ENCODE measurements around the gene FARSA.

FARSA gene

DNA sequence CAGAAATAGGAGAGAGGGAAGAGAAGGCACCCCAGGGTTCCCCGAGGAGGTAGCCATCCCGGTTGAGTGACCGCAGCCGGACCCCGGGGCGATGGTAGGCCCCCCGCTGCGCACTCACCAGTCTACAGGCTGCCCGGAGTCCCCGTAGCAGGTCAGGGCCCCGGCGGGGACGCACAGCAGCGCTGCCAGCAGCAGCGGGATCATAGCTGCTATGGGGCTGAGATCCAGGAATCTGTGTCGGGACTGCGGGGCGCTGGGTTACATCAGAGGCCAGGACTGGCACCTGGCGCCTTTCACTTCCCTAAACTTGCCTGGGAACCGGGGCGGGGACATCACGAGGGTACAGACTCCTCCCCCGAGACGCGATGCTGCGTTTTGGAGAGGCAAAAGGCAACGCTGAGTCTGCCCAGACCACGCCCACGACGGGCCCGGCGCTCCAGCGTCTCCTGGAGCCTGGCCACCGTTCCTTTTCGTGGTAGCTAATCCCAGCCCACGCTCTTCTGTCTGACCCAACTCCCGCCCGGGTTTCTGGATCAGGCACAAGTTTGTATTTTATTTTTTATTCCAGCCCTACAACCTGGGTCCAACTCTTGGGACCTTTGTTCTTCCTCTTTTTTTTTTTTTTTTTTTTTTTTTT lies 52.2 kb downstream of the FARSA start, which contains the start of gene DNASE2:
TSS of gene DNASE2 (minus strand) at position 278 of the 637 bp plus-strand sequence. CDS start at position 204, 74 bp downstream.
- peaks cover 5 to 11% of the 10 kb centered on the region in 2 experiments for H3K36me3 ChIP-seq (ENCODE audit: control insufficient read depth in 1 of 2, insufficient read depth in 2 of 2, low read depth in 1 of 2, low read length in 2 of 2)
- no peak within 1 kb of the TSS for H2BK5ac ChIP-seq (ENCODE audit: low read depth, low read length, poor library complexity, severe bottlenecking)
- peak within 1 kb of the TSS; percentile 92 for H3K9ac ChIP-seq (ENCODE audit: low read length)
- peak within 1 kb of the TSS; percentile 94 for H3K4me2 ChIP-seq (ENCODE audit: low read length, poor library complexity, severe bottlenecking)
- H3K4ac ChIP-seq (ENCODE audit: low read depth in 1 of 2, low read length in 2 of 2) = no peak within 1 kb of the TSS
- H3K79me1 ChIP-seq (replicated peaks; ENCODE audit: low read length, poor library complexity, severe bottlenecking) = no peaks in the 10 kb centered on the region
- H3K18ac ChIP-seq (ENCODE audit: low read depth in 1 of 2, low read length in 2 of 2) = peak within 1 kb of the TSS; percentile 81 to 83
- H2AK5ac ChIP-seq (ENCODE audit: low read length, severe bottlenecking) = no peak within 1 kb of the TSS
- H3K9me3 ChIP-seq (ENCODE audit: control insufficient read depth, low read length) = peaks cover 7% of the 10 kb centered on the region
- peaks cover 18% of the 10 kb centered on the region for H3K4me1 ChIP-seq (ENCODE audit: control insufficient read depth, insufficient read depth, low read depth, low read length)
- H2AFZ ChIP-seq (ENCODE audit: low read depth, low read length) = peak within 1 kb of the TSS; percentile 94
- H2BK15ac ChIP-seq (ENCODE audit: low read depth, poor library complexity, severe bottlenecking) = peak within 1 kb of the TSS; percentile 86
- H4K8ac ChIP-seq (ENCODE audit: low read length) = peak within 1 kb of the TSS; percentile 93
- H3K27me3 ChIP-seq (ENCODE audit: control insufficient read depth in 1 of 2, insufficient read depth in 1 of 2, low read length in 2 of 2) = peaks cover 22 to 24% of the 10 kb centered on the region in 2 experiments
- no peak within 1 kb of the TSS for H3K23ac ChIP-seq (ENCODE audit: low read length in 2 of 2)
- H4K91ac ChIP-seq (ENCODE audit: low read length) = peak within 1 kb of the TSS; percentile 67
- H3K14ac ChIP-seq (ENCODE audit: low read length in 2 of 2) = peak within 1 kb of the TSS in 1 of 2 experiments; percentile 55
- no peak within 1 kb of the TSS for H3K27ac ChIP-seq (ENCODE audit: low read length, poor library complexity, severe bottlenecking)
- H2BK12ac ChIP-seq (ENCODE audit: low read length in 2 of 2) = peak within 1 kb of the TSS in 1 of 2 experiments; percentile 18
- peak within 1 kb of the TSS; percentile 68 to 96 for H3K4me3 ChIP-seq (ENCODE audit: insufficient read depth in 1 of 2, low read depth in 1 of 2, low read length in 2 of 2)
- WGBS = under 1% methylated on average over 38 of the region's 38 CpGs
- DNase-seq = peak; percentile 90
- H2BK120ac ChIP-seq (ENCODE audit: low read depth, low read length) = no peak within 1 kb of the TSS

DNA sequence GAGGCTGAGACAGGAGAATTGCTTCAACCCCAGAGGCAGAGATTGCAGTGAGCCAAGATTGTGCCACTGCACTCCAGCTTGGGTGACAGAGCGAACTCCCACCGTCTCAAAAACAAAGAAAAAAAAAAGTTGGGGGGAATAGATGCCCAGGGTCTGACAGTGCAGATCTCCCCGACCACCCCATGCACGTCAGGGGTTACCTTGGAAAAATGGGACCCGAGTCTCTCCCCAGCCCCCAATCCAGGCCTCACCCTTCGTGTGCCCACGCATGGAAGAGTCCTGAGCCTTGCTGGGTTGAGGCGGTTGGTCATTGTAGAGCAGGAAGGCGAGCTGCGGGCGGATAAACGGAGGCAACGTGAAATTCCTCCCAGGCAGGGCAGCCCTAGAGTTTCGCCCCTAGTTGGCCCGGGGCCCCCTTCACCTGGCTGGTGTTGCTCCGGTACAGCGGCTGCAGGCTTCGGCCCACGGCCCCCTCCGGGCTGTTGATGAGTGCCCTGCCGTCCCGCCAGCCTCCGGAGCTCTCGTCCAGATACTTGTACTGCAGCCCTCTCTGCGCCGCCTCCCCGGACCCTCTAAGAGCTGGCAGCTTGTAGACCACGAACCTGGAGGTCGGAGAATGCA lies 52.9 kb downstream of the FARSA start:
- H2AK5ac ChIP-seq (ENCODE audit: low read length, severe bottlenecking) = no peak overlapping the region
- peak overlapping the region; percentile 92 for H3K9ac ChIP-seq (ENCODE audit: low read length)
- WGBS = 17% methylated on average over 28 of the region's 29 CpGs
- no peaks in the 10 kb centered on the region for H3K79me1 ChIP-seq (replicated peaks; ENCODE audit: low read length, poor library complexity, severe bottlenecking)
- peaks cover 7% of the 10 kb centered on the region for H3K9me3 ChIP-seq (ENCODE audit: control insufficient read depth, low read length)
- H3K27me3 ChIP-seq (ENCODE audit: control insufficient read depth in 1 of 2, insufficient read depth in 1 of 2, low read length in 2 of 2) = peaks cover 16 to 18% of the 10 kb centered on the region in 2 experiments
- H3K4me2 ChIP-seq (ENCODE audit: low read length, poor library complexity, severe bottlenecking) = peak overlapping the region; percentile 94
- H3K14ac ChIP-seq (ENCODE audit: low read length in 2 of 2) = peak overlapping the region in 1 of 2 experiments; percentile 9
- H2AFZ ChIP-seq (ENCODE audit: low read depth, low read length) = peak overlapping the region; percentile 94
- no peak for DNase-seq
- H3K18ac ChIP-seq (ENCODE audit: low read depth in 1 of 2, low read length in 2 of 2) = peak overlapping the region; percentile 81 to 83
- H3K4ac ChIP-seq (ENCODE audit: low read depth in 1 of 2, low read length in 2 of 2) = no peak overlapping the region
- no peak overlapping the region for H2BK120ac ChIP-seq (ENCODE audit: low read depth, low read length)
- H3K27ac ChIP-seq (ENCODE audit: low read length, poor library complexity, severe bottlenecking) = no peak overlapping the region
- no peak overlapping the region for H3K23ac ChIP-seq (ENCODE audit: low read length in 2 of 2)
- peak overlapping the region; percentile 93 for H4K8ac ChIP-seq (ENCODE audit: low read length)
- peak overlapping the region; percentile 67 for H4K91ac ChIP-seq (ENCODE audit: low read length)
- H3K4me3 ChIP-seq (ENCODE audit: insufficient read depth in 1 of 2, low read depth in 1 of 2, low read length in 2 of 2) = peak overlapping the region; percentile 68 to 96
- peaks cover 5 to 11% of the 10 kb centered on the region in 2 experiments for H3K36me3 ChIP-seq (ENCODE audit: control insufficient read depth in 1 of 2, insufficient read depth in 2 of 2, low read depth in 1 of 2, low read length in 2 of 2)
- peaks cover 14% of the 10 kb centered on the region for H3K4me1 ChIP-seq (ENCODE audit: control insufficient read depth, insufficient read depth, low read depth, low read length)
- peak overlapping the region in 1 of 2 experiments; percentile 18 for H2BK12ac ChIP-seq (ENCODE audit: low read length in 2 of 2)
- no peak overlapping the region for H2BK5ac ChIP-seq (ENCODE audit: low read depth, low read length, poor library complexity, severe bottlenecking)
- no peak overlapping the region for H2BK15ac ChIP-seq (ENCODE audit: low read depth, poor library complexity, severe bottlenecking)

DNA sequence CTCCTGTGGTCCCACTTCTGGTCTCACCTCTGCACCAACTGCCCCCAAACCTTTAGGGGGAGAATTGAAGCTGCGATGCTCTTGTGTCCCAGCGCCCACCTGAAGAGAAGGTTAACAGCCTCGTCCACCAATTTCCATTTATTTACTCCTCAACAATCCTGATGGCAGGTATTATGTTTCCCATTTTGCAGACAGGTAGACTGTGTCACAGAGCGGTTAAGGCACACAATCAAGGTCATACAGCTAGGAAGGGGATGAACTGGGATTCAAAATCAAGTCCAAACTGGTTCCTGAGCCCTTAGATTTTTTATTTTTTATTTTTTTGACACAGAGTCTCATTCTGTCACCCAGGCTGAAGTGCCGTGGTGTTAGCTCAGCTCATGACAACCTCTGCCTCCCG lies 58.4 kb downstream of the FARSA start:
- 89% methylated on average over 6 of the region's 6 CpGs for WGBS
- Histone ChIP-seq H3K4me1 (ENCODE audit: control insufficient read depth, insufficient read depth, low read depth, low read length) (peaks cover 3% of the 10 kb centered on the region), H2AFZ (ENCODE audit: low read depth, low read length) (no peak overlapping the region), H2BK120ac (ENCODE audit: low read depth, low read length) (no peak overlapping the region), H2BK12ac (ENCODE audit: low read length in 2 of 2) (no peak overlapping the region), H3K9ac (ENCODE audit: low read length) (no peak overlapping the region), H4K91ac (ENCODE audit: low read length) (no peak overlapping the region), H3K27ac (ENCODE audit: low read length, poor library complexity, severe bottlenecking) (no peak overlapping the region), H2BK15ac (ENCODE audit: low read depth, poor library complexity, severe bottlenecking) (no peak overlapping the region), H3K4me3 (ENCODE audit: insufficient read depth in 1 of 2, low read depth in 1 of 2, low read length in 2 of 2) (no peak overlapping the region), H3K9me3 (ENCODE audit: control insufficient read depth, low read length) (no peaks in the 10 kb centered on the region), H3K18ac (ENCODE audit: low read depth in 1 of 2, low read length in 2 of 2) (no peak overlapping the region), H3K23ac (ENCODE audit: low read length in 2 of 2) (no peak overlapping the region), H2AK5ac (ENCODE audit: low read length, severe bottlenecking) (no peak overlapping the region), H2BK5ac (ENCODE audit: low read depth, low read length, poor library complexity, severe bottlenecking) (no peak overlapping the region), H3K4me2 (ENCODE audit: low read length, poor library complexity, severe bottlenecking) (no peak overlapping the region), H3K27me3 (ENCODE audit: control insufficient read depth in 1 of 2, insufficient read depth in 1 of 2, low read length in 2 of 2) (peaks cover 0 to 7% of the 10 kb centered on the region in 2 experiments), H4K8ac (ENCODE audit: low read length) (no peak overlapping the region), H3K14ac (ENCODE audit: low read length in 2 of 2) (no peak overlapping the region), H3K36me3 (ENCODE audit: control insufficient read depth in 1 of 2, insufficient read depth in 2 of 2, low read depth in 1 of 2, low read length in 2 of 2) (peaks cover 17 to 23% of the 10 kb centered on the region in 2 experiments), H3K79me1 (replicated peaks; ENCODE audit: low read length, poor library complexity, severe bottlenecking) (no peaks in the 10 kb centered on the region), H3K4ac (ENCODE audit: low read depth in 1 of 2, low read length in 2 of 2) (no peak overlapping the region)
- DNase-seq = no peak
